KMS-11 (cell line): ENCODE data around the gene PPARA.

Source experiments
- H2AFZ ChIP-seq: fragments of 200-600 bp; sonication (generic); 2 replicates; pipeline ENCODE4 v1.6.1; 2016; ENCODE audit warnings: antibody characterized with exemption, mixed run types, low read depth
- H3K27ac ChIP-seq: fragments of 200-600 bp; sonication (generic); 2 replicates; pipeline ENCODE4 v1.6.1; 2016; ENCODE audit warnings: mild to moderate bottlenecking, mixed run types
- H3K27me3 ChIP-seq: fragments of 200-600 bp; sonication (generic); 2 replicates; pipeline ENCODE4 v1.6.1; 2017; ENCODE audit warnings: mild to moderate bottlenecking, low read depth, mixed run types, moderate library complexity; ENCODE audit not compliant: insufficient read depth
- H3K36me3 ChIP-seq: fragments of 200-600 bp; sonication (generic); 2 replicates; pipeline ENCODE4 v1.6.1; 2017; ENCODE audit warnings: mild to moderate bottlenecking, mixed run types; ENCODE audit not compliant: insufficient read depth
- H3K4me1 ChIP-seq: fragments of 200-600 bp; sonication (generic); 2 replicates; pipeline ENCODE4 v1.6.1; 2016; ENCODE audit warnings: mild to moderate bottlenecking, low read depth, mixed run types; ENCODE audit not compliant: poor library complexity, severe bottlenecking
- H3K4me2 ChIP-seq: fragments of 200-600 bp; sonication (generic); 2 replicates; pipeline ENCODE4 v1.7.0; 2016; ENCODE audit warnings: mild to moderate bottlenecking, mixed run types
- H3K4me3 ChIP-seq: fragments of 200-600 bp; sonication (generic); IDR thresholded peaks from 2 replicates; pipeline ENCODE4 v1.6.1; 2017; ENCODE audit warnings: low read depth, low read length, mixed read lengths; ENCODE audit not compliant: insufficient read depth
- H3K79me2 ChIP-seq: fragments of 200-600 bp; sonication (generic); 2 replicates; pipeline ENCODE4 v1.6.1; 2016; ENCODE audit warnings: low read depth, mixed run types; ENCODE audit not compliant: insufficient read depth
- H3K9ac ChIP-seq: fragments of 200-600 bp; sonication (generic); 2 replicates; pipeline ENCODE4 v1.6.1; 2016; ENCODE audit warnings: mild to moderate bottlenecking, mixed run types
- H4K20me1 ChIP-seq: fragments of 200-600 bp; sonication (generic); 2 replicates; pipeline ENCODE4 v1.6.1; 2016; ENCODE audit warnings: mild to moderate bottlenecking, mixed run types; ENCODE audit not compliant: insufficient read depth
- CTCF ChIP-seq: fragments of 200-600 bp; sonication (generic); conservative IDR thresholded peaks from 2 replicates; pipeline ENCODE4 v1.6.1; 2017; ENCODE audit warnings: low read depth, mild to moderate bottlenecking, antibody characterized with exemption, low read length, moderate library complexity, mixed read lengths

PPARA gene

GRCh38 chr22:46251816-46252380 is 101.6 kb downstream of the PPARA start:
- Histone ChIP-seq H3K4me1 (peaks cover 18% of the 10 kb centered on the region), H3K79me2 (0 out of 2 replicates have a peak, but pooled peaks cover 4% of the 10 kb centered on the region), H3K27me3 (no peaks in the 10 kb centered on the region), H4K20me1 (no peaks in the 10 kb centered on the region), H3K9ac (no peak overlapping the region), H2AFZ (no peak overlapping the region), H3K36me3 (no peaks in the 10 kb centered on the region), H3K4me3 (no peak overlapping the region), H3K27ac (no peak overlapping the region), H3K4me2 (no peak overlapping the region)
- TF ChIP-seq CTCF: no peak

- no peak for TF ChIP-seq CTCF
- Histone ChIP-seq H3K4me3 (no peak overlapping the region), H3K27ac (no peak overlapping the region), H3K4me2 (no peak overlapping the region), H2AFZ (no peak overlapping the region), H3K9ac (no peak overlapping the region), H3K79me2 (no peaks in the 10 kb centered on the region), H3K36me3 (no peaks in the 10 kb centered on the region), H3K4me1 (peaks cover under 1% of the 10 kb centered on the region), H3K27me3 (no peaks in the 10 kb centered on the region), H4K20me1 (no peaks in the 10 kb centered on the region)
Observed at GRCh38 chr22:46256358-46256958, 106.1 kb downstream of the PPARA start.

- Histone ChIP-seq H2AFZ (no peak overlapping the region), H3K4me3 (no peak overlapping the region), H3K9ac (no peak overlapping the region), H3K4me2 (no peak overlapping the region), H3K79me2 (no peaks in the 10 kb centered on the region), H4K20me1 (no peaks in the 10 kb centered on the region), H3K36me3 (no peaks in the 10 kb centered on the region), H3K4me1 (no peaks in the 10 kb centered on the region), H3K27ac (no peak overlapping the region), H3K27me3 (no peaks in the 10 kb centered on the region)
- TF ChIP-seq CTCF: no peak
Observed at GRCh38 chr22:46259374-46259773, 109.0 kb downstream of the PPARA start.

GRCh38 chr22:46260038-46260437 is 109.7 kb downstream of the PPARA start:
- no peak for TF ChIP-seq CTCF
- no peak overlapping the region for H3K4me3 ChIP-seq
- H3K27me3 ChIP-seq: no peaks in the 10 kb centered on the region

More at GRCh38 chr22:46260038-46260437, 109.7 kb downstream of the PPARA start:
- Histone ChIP-seq H3K9ac (no peak overlapping the region), H3K4me1 (no peaks in the 10 kb centered on the region), H3K27ac (no peak overlapping the region), H3K79me2 (no peaks in the 10 kb centered on the region), H4K20me1 (no peaks in the 10 kb centered on the region), H3K36me3 (no peaks in the 10 kb centered on the region), H2AFZ (no peak overlapping the region), H3K4me2 (no peak overlapping the region)
